Activated naive CD8-positive, alpha-beta T cell treated with anti-CD3 and anti-CD28 coated beads, Interleukin-2, amount 10 ng/mL, durations not matched to agents 7 days and 5 days (primary cell): Measurements from ENCODE around the gene SIGLEC6. TPM values are rescaled to one million over a fixed set of nuclear protein-coding genes. Genes with fewer than 3 reads are reported as not detected.
A peak's percentile ranks its signal among the peaks of the same experiment; 100 is the strongest.

Experiments
- ATAC-seq: fragments of 150-1000 bp; cut with Tn5 transposase; one replicate; pipeline ENCODE4 v1.10.0; 2021; ENCODE audit warnings: low read depth, moderate library complexity
- POLR2A ChIA-PET: fragments of 350-600 bp; sonication (Branson Sonifier 250); formaldehyde crosslinking; loops from one replicate; lab custom pipeline; 2021; ENCODE audit warnings: antibody characterized with exemption; lab: Charles Lee
- DNase-seq: peaks from one replicate; pipeline ENCODE4 v3.0.0; 2021
- H3K27ac Mint-ChIP-seq: one replicate; pipeline ENCODE4 v1.8.0; 2022; ENCODE audit warnings: mild to moderate bottlenecking, mixed read lengths
- H3K27me3 Mint-ChIP-seq: one replicate; pipeline ENCODE4 v1.8.0; 2022; ENCODE audit warnings: mild to moderate bottlenecking, moderate library complexity, mixed read lengths
- H3K36me3 Mint-ChIP-seq: one replicate; pipeline ENCODE4 v1.8.0; 2021; ENCODE audit warnings: mild to moderate bottlenecking, mixed read lengths
- H3K4me1 Mint-ChIP-seq: one replicate; pipeline ENCODE4 v1.8.0; 2021; ENCODE audit warnings: mixed read lengths
- H3K4me3 Mint-ChIP-seq: one replicate; pipeline ENCODE4 v1.8.0; 2022; ENCODE audit warnings: mild to moderate bottlenecking, moderate library complexity, mixed read lengths
- H3K9me3 Mint-ChIP-seq: one replicate; pipeline ENCODE4 v1.8.0; 2021; ENCODE audit warnings: mixed read lengths
- total RNA-seq, 2 experiments: library from RNA; stranded (reverse); gene quantifications; one replicate each; pipeline ENCODE4 v1.2.3, GENCODE V29; 2021

SIGLEC6 gene
- total RNA-seq: not detected

GRCh38 chr19:51531349-51532315 is at the start of gene SIGLEC6:
TSS of gene SIGLEC6 (minus strand) at chr19:51531670. CDS start at chr19:51531648, 22 bp downstream.
- DNase-seq: no peak
- peak; percentile 85 for ATAC-seq
- Mint-ChIP-seq H3K36me3 (no peaks in the 10 kb centered on the region), H3K4me3 (no peak within 1 kb of the TSS), H3K9me3 (no peaks in the 10 kb centered on the region), H3K4me1 (peaks cover 5% of the 10 kb centered on the region), H3K27ac (no peak within 1 kb of the TSS), H3K27me3 (peaks cover 56% of the 10 kb centered on the region)
- POLR2A ChIA-PET: no interaction called here

GRCh38 chr19:51576850-51577249 is 45.4 kb upstream of the SIGLEC6 start:
- POLR2A ChIA-PET: interaction anchor here (0.7 kb wide), 1 partner anchor 236 kb away, joined by 4 read pairs; no protein-coding TSS in a partner anchor
- Mint-ChIP-seq H3K27ac (no peak overlapping the region), H3K27me3 (no peaks in the 10 kb centered on the region), H3K9me3 (peaks cover 3% of the 10 kb centered on the region), H3K4me3 (no peak overlapping the region), H3K36me3 (peaks cover 47% of the 10 kb centered on the region), H3K4me1 (peaks cover 9% of the 10 kb centered on the region)
- ATAC-seq: no peak
- no peak for DNase-seq

- POLR2A ChIA-PET: interaction anchor here (1.6 kb wide), 1 partner anchor 21 kb away, joined by 3 read pairs; no protein-coding TSS in a partner anchor
- H3K4me3 Mint-ChIP-seq: no peak overlapping the region
- peaks cover 19% of the 10 kb centered on the region for H3K4me1 Mint-ChIP-seq
- peaks cover 13% of the 10 kb centered on the region for H3K27me3 Mint-ChIP-seq
- H3K36me3 Mint-ChIP-seq: peaks cover 30% of the 10 kb centered on the region
- ATAC-seq: no peak
- H3K9me3 Mint-ChIP-seq: peaks cover 1% of the 10 kb centered on the region
- DNase-seq: no peak
- H3K27ac Mint-ChIP-seq: no peak overlapping the region
Observed at GRCh38 chr19:51573331-51573730, 41.9 kb upstream of the SIGLEC6 start.

- no peak for DNase-seq
- Mint-ChIP-seq H3K4me1 (peaks cover 19% of the 10 kb centered on the region), H3K9me3 (peaks cover 1% of the 10 kb centered on the region), H3K4me3 (no peak overlapping the region), H3K36me3 (peaks cover 28% of the 10 kb centered on the region), H3K27me3 (peaks cover 17% of the 10 kb centered on the region), H3K27ac (no peak overlapping the region)
- ATAC-seq: no peak
- POLR2A ChIA-PET: interaction anchor here (1.6 kb wide), 1 partner anchor 21 kb away, joined by 3 read pairs; no protein-coding TSS in a partner anchor
Observed at GRCh38 chr19:51572908-51573307, 41.4 kb upstream of the SIGLEC6 start.

GRCh38 chr19:51572410-51572809 is 40.9 kb upstream of the SIGLEC6 start:
- Mint-ChIP-seq H3K27me3 (peaks cover 21% of the 10 kb centered on the region), H3K9me3 (peaks cover 1% of the 10 kb centered on the region), H3K27ac (no peak overlapping the region), H3K4me3 (peak overlapping the region; percentile 98), H3K36me3 (peaks cover 25% of the 10 kb centered on the region), H3K4me1 (peaks cover 19% of the 10 kb centered on the region)
- no peak for ATAC-seq
- DNase-seq: no peak
- POLR2A ChIA-PET: interaction anchor here (1.6 kb wide), 1 partner anchor 22 kb away, joined by 3 read pairs; no protein-coding TSS in a partner anchor

GRCh38 chr19:51571599-51571998 is 40.1 kb upstream of the SIGLEC6 start:
- peaks cover 1% of the 10 kb centered on the region for H3K9me3 Mint-ChIP-seq
- peaks cover 19% of the 10 kb centered on the region for H3K4me1 Mint-ChIP-seq
- peaks cover 17% of the 10 kb centered on the region for H3K36me3 Mint-ChIP-seq
- ATAC-seq (no peak), DNase-seq (no peak)
- peaks cover 21% of the 10 kb centered on the region for H3K27me3 Mint-ChIP-seq
- peak overlapping the region; percentile 98 for H3K4me3 Mint-ChIP-seq
- peak overlapping the region; percentile 75 for H3K27ac Mint-ChIP-seq
- POLR2A ChIA-PET: interaction anchor here (1.6 kb wide), 1 partner anchor 23 kb away, joined by 3 read pairs; no protein-coding TSS in a partner anchor

- H3K27me3 Mint-ChIP-seq: peaks cover 21% of the 10 kb centered on the region
- peaks cover 1% of the 10 kb centered on the region for H3K9me3 Mint-ChIP-seq
- DNase-seq (peak; percentile 76), ATAC-seq (peak; percentile 92)
- H3K36me3 Mint-ChIP-seq: peaks cover 16% of the 10 kb centered on the region
- POLR2A ChIA-PET: interaction anchor here (0.6 to 0.7 kb wide), 3 partner anchors 23 to 1062 kb away, joined by 3 to 6 read pairs (median 4); no protein-coding TSS in a partner anchor
- H3K4me1 Mint-ChIP-seq: peaks cover 19% of the 10 kb centered on the region
- H3K27ac Mint-ChIP-seq: peak within 1 kb of the TSS; percentile 75
- peak within 1 kb of the TSS; percentile 98 for H3K4me3 Mint-ChIP-seq
Observed at GRCh38 chr19:51570962-51571575, 39.6 kb upstream of the SIGLEC6 start, which contains the start of gene ZNF175. TSS of gene ZNF175 (plus strand) at chr19:51571283. CDS start at chr19:51573330, 2,047 bp downstream.

- Mint-ChIP-seq H3K4me3 (no peak overlapping the region), H3K9me3 (peaks cover 1% of the 10 kb centered on the region), H3K27ac (no peak overlapping the region), H3K36me3 (peaks cover 4% of the 10 kb centered on the region), H3K4me1 (peaks cover 20% of the 10 kb centered on the region), H3K27me3 (peaks cover 38% of the 10 kb centered on the region)
- POLR2A ChIA-PET: no interaction called here
- DNase-seq: no peak
- ATAC-seq: no peak
Observed at GRCh38 chr19:51568456-51568855, 37.0 kb upstream of the SIGLEC6 start.

GRCh38 chr19:51567583-51567982 is 36.1 kb upstream of the SIGLEC6 start:
- ATAC-seq: no peak
- Mint-ChIP-seq H3K9me3 (peaks cover 1% of the 10 kb centered on the region), H3K27ac (no peak overlapping the region), H3K4me3 (no peak overlapping the region), H3K4me1 (peaks cover 20% of the 10 kb centered on the region), H3K27me3 (peaks cover 47% of the 10 kb centered on the region), H3K36me3 (peaks cover 2% of the 10 kb centered on the region)
- POLR2A ChIA-PET: no interaction called here
- no peak for DNase-seq

- DNase-seq (no peak), ATAC-seq (no peak)
- Mint-ChIP-seq H3K4me3 (no peak overlapping the region), H3K27me3 (peaks cover 49% of the 10 kb centered on the region), H3K4me1 (peaks cover 14% of the 10 kb centered on the region), H3K36me3 (peaks cover 2% of the 10 kb centered on the region), H3K9me3 (peaks cover 1% of the 10 kb centered on the region), H3K27ac (no peak overlapping the region)
- POLR2A ChIA-PET: no interaction called here
Observed at GRCh38 chr19:51566489-51567100, 35.1 kb upstream of the SIGLEC6 start.

- Mint-ChIP-seq H3K27ac (no peak overlapping the region), H3K9me3 (peaks cover 1% of the 10 kb centered on the region)
- no peak for ATAC-seq
Observed at GRCh38 chr19:51565583-51565982, 34.1 kb upstream of the SIGLEC6 start.

GRCh38 chr19:51564791-51565190 is 33.3 kb upstream of the SIGLEC6 start:
- DNase-seq (no peak), ATAC-seq (no peak)
- Mint-ChIP-seq H3K4me1 (peaks cover 6% of the 10 kb centered on the region), H3K27me3 (peaks cover 52% of the 10 kb centered on the region), H3K9me3 (peaks cover 1% of the 10 kb centered on the region), H3K27ac (no peak overlapping the region), H3K4me3 (no peak overlapping the region), H3K36me3 (no peaks in the 10 kb centered on the region)
- POLR2A ChIA-PET: no interaction called here

More at GRCh38 chr19:51565583-51565982, 34.1 kb upstream of the SIGLEC6 start:
- H3K36me3 Mint-ChIP-seq: no peaks in the 10 kb centered on the region
- no peak for DNase-seq
- no peak overlapping the region for H3K4me3 Mint-ChIP-seq
- H3K27me3 Mint-ChIP-seq: peaks cover 53% of the 10 kb centered on the region
- POLR2A ChIA-PET: no interaction called here
- peaks cover 9% of the 10 kb centered on the region for H3K4me1 Mint-ChIP-seq

- ATAC-seq: no peak
- H3K27ac Mint-ChIP-seq: no peak overlapping the region
- peaks cover 2% of the 10 kb centered on the region for H3K4me1 Mint-ChIP-seq
- no peak for DNase-seq
- no peak overlapping the region for H3K4me3 Mint-ChIP-seq
- POLR2A ChIA-PET: no interaction called here
- H3K9me3 Mint-ChIP-seq: no peaks in the 10 kb centered on the region
- H3K27me3 Mint-ChIP-seq: peaks cover 49% of the 10 kb centered on the region
- no peaks in the 10 kb centered on the region for H3K36me3 Mint-ChIP-seq
Observed at GRCh38 chr19:51560339-51560738, 28.9 kb upstream of the SIGLEC6 start.
